Breast epithelium (tissue), 3 donors: ENCODE results near the gene CUBN.

Source experiments
- POLR2A ChIP-seq: fragments of 450-650 bp; IDR thresholded peaks from one replicate; pipeline ENCODE4 v1.6.1; 2016; ENCODE audit warnings: antibody characterized with exemption, mild to moderate bottlenecking, moderate library complexity
- POLR2AphosphoS5 ChIP-seq, 3 donors: sonication (generic); formaldehyde crosslinking; IDR thresholded peaks; one replicate each; pipeline ENCODE4 v1.6.1; 2017; ENCODE audit warnings: antibody characterized with exemption in 3 of 3
- TF ChIP-seq, protein P1 (sequence below), 3 donors: fragments of 450-650 bp; IDR thresholded peaks; one replicate each; pipeline ENCODE4 v1.5.1; 2016 to 2017; ENCODE audit warnings: antibody characterized with exemption in 3 of 3, mild to moderate bottlenecking in 3 of 3, moderate library complexity in 3 of 3

DNA sequence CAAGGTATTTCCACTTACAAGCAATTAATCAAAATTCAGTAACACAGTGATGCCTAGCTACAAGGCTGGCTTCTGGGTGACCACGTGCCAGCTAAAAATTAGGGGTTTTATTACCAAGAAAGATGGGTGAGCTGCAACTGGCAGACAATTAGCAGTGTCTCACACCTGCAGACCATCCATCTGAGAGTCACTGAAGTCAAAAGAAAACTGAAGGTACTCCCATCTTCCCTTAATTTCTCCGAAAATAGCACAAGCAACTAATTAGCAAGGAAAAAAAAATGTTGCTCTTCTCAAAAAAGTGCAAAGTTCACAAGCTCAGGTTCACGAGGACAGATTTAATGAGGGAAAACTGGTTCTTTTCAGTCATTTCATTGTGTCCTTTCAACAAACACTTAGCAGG lies 340.8 kb downstream of the CUBN start:
- TF ChIP-seq, protein P1, sequence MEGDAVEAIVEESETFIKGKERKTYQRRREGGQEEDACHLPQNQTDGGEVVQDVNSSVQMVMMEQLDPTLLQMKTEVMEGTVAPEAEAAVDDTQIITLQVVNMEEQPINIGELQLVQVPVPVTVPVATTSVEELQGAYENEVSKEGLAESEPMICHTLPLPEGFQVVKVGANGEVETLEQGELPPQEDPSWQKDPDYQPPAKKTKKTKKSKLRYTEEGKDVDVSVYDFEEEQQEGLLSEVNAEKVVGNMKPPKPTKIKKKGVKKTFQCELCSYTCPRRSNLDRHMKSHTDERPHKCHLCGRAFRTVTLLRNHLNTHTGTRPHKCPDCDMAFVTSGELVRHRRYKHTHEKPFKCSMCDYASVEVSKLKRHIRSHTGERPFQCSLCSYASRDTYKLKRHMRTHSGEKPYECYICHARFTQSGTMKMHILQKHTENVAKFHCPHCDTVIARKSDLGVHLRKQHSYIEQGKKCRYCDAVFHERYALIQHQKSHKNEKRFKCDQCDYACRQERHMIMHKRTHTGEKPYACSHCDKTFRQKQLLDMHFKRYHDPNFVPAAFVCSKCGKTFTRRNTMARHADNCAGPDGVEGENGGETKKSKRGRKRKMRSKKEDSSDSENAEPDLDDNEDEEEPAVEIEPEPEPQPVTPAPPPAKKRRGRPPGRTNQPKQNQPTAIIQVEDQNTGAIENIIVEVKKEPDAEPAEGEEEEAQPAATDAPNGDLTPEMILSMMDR (IDR thresholded peaks at IDR 0.05): no peak
- TF ChIP-seq POLR2A (no peak), POLR2AphosphoS5 (IDR thresholded peaks at IDR 0.05) (no peak)
